NCI-H1417 (cell line): ENCODE measurements around the gene ZNF850.
"Not testable (repeated sequence)": the region's sequence is repeated elsewhere in the genome, so short reads cannot be mapped to it uniquely, and the experiment has no call there.

Source experiments
- DNase-seq, 3 experiments: peaks; one replicate each; lab custom pipeline; 2025; lab: John Stamatoyannopoulos, UW

ZNF850 gene

DNA sequence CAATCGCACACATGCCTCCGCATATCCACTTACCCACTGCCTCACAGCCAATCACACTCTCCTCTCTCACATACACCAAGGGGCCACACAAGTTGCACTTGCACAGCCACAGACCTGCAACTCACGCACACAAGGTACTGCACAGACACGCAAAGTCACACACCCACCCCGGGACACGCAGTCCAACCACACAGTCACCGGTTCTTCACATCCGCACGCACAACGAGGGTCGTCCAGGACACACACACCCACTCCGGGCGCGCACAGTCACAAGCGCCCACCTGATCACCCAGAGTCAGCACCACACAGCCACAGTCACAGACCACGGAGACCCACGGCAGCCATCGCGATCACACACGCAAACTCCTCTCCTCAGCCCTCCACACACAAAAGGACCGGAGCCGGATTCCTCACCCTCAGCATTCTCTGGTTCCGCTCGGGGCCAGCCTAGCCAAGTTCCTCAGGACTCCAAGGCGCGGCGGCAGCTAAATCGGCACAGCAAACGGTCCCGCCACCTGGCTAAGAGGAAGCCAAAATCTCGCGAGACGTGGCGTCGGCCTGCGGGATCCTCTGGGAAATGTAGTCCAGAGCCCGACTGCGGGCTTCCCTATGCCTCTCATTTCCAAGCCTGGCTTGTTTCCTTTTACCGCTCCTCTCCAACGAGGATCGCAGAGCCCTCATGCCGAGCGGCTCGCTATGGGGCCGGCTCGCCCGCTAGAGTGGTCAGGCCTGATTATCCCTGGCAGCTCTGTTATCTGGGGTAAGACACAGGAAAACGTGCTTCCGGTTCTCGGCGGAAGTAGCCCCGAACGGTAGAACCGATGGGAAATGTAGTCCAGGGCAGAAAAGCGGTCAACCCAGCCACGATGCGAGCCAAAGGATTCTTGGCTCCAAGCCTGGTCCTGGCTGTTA lies at the start of gene ZNF850:
Gene ZNF850, minus strand, starts transcription at position 497 of the 912 bp plus-strand sequence. CDS start 10,201 bp downstream, outside the sequence.
- DNase-seq: peak; percentile 95 to 98 (median 98)

DNA sequence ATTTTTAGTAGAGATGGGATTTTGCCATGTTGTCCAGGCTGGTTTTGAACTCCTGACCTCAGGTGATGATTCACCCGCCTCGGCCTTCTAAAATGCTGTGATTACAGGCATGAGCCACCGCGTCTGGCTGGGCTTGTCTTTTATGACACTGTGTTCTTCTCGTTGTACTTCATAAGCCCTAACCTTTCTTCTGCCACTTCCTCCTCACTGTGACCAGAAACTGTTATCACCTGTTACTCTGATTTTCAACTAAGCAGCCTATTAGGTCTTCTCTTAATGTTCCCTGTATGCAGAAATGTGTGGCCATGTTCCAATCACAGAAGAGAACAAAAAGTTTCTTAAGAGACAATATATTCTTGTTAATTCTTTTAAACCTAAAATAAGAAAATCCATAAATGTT lies 49.2 kb upstream of the ZNF850 start:
- DNase-seq: no peak

DNA sequence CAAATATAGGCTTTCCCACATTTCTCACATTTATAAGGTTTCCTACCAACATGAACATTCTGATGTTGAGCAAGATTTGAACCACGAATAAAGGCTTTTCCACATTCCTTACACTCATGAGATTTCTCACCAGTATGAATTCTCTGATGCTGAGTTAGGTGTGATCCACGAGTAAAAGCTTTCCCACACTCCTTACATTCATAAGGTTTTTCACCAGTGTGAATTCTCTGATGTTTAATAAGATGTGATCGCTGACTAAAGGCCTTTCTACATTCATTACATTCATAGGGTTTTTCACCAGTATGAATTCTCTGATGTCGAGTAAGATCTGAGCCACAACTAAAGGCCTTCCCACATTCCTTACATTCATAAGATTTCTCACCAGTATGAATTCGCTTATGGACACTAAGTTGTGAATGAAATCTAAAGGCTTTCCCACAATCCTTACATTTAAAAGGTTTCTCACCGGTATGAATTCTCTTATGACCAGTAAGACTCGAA lies 46.6 kb upstream of the ZNF850 start:
- DNase-seq: no peak

DNA sequence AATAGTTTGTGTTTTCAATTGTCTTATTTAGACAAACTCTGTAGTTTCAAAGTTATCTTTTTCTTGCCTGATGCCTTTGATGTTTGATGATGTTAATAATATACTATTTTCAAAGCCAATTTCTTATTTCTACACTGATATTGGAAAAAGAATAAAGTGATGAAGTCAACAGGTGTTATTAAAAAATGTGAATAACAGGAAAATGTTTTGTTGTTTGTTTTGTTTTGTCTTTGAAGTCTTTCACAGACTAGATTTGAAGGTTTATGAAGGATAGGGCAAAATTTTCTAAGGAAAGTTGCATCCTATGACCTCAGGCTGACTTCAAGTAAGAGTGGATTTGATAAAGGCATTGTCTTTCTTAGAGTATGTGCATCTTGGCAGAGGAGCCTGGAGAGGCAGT lies 34.4 kb upstream of the ZNF850 start:
- DNase-seq: no peak

DNA sequence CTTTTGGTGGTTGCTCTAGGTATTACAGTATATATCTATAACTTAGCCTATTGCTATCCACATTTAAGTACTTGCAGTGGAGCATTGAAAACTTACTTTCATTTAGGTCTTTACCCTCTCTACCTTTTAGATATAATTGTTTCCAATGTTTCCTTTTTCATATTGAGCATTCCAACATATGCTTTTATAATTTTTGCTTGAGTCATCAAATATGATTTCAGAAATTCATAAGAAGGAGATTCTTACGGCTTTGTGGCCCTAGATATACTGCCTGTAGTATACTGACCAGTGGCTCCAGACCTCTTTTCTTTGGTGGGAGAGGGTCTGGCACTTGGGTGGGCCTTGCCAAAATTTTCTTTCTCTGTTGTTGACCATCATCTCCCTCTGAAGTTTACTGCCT lies 32.8 kb upstream of the ZNF850 start:
- no peak for DNase-seq

DNA sequence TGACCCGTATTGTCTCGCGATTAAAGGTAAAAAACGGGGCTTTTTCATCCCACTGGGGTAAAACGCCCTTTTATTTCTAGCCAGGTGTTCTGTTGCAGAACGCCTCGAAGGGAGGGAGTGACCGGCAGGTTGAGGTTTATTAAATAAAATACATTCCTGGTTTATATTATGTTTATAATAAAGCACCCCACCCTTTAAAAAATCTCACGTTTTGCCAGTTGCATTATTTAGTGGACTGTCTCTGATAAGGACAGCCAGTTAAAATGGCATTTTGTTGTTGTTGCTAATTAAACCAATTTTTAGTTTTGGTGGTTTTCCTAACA lies 25.1 kb upstream of the ZNF850 start:
- no peak for DNase-seq

DNA sequence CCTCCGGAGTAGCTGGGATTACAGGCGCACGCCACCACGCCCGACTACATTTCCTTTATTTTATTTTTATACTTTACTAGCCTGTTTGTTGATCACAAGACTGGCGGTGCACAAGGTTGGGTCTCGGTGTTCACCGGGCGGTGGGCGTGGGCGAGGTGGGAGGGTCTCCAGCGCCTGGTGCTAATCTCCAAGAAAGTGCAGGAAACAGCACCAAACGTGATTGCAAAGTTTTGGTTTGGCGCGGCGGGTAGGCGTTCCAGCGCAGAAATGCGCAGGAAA lies 24.0 kb upstream of the ZNF850 start:
- no peak for DNase-seq

DNA sequence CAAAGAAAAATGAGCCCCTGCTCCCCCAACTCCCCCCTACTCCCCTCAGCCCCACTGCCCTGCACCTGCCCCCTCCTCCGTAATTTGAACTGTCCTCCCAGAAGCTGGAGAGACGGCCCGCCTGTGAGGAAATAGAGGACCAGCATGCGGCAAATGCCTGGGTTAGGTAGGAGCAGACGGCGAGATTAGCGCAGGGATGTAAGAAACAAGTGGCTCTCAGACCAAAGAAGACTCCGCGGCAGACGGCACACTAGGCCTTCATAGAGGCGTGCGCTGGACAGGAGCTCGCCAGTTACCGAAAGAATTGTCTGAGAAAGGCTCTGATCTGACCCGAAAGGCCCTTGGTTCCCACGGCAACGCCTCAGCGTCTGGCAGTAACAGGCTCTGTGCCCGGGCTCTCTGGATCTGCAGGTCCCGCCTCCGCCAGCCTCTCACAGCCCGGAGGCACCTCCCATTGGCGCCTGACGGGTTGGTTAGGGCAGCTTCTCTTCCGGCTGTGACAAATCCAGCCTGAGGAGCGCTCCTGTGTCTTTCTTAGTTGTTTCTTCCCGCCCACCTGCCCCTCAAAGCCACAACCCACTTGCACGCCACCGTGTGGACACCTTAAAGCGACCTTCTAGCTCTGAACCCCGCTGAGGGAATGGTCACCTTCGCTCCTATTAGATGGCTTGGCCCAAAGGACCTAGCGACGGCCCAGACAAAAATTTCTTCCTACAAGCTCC lies 19.0 kb upstream of the ZNF850 start:
- peak in 1 of 3 experiments; percentile 29 for DNase-seq

DNA sequence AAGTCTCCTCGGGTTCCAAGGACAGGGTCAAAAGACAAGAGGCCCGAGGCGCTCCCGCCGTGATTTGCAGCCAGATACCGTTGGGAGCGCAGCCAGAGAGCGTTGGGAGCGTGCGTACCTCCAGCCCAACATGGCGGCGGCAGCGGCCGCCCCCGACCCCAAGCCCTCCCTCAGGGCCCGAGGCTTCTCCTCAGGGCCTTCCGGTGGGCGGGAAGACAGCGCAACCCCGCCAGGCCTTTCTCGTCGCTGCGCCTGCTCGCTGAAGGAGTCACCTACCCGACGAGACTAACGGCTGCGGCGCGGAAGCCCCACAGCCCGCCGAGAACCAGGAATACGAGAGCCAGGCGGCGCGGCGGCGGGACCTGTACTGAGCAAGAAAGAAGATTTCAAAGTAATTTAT lies 3.2 kb upstream of the ZNF850 start:
- DNase-seq: no peak

DNA sequence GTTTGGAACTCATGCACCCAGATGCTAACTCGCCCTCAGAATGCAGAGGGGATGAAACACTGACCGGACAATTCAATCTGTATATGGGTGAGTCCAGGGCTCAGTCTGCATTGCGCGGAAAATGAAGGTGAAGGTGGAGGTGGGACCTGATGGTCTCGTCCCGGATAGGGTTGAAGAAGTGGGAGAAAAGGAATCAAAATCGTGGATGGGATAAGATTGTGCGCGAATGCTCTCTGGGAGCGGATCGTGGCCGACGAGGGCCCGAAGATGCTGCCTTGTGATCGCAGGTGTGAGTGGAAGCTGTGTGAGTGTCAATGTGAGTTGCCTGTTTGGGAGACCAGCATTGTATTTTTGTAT lies 594 bp upstream of the ZNF850 start:
- DNase-seq: no peak

DNA sequence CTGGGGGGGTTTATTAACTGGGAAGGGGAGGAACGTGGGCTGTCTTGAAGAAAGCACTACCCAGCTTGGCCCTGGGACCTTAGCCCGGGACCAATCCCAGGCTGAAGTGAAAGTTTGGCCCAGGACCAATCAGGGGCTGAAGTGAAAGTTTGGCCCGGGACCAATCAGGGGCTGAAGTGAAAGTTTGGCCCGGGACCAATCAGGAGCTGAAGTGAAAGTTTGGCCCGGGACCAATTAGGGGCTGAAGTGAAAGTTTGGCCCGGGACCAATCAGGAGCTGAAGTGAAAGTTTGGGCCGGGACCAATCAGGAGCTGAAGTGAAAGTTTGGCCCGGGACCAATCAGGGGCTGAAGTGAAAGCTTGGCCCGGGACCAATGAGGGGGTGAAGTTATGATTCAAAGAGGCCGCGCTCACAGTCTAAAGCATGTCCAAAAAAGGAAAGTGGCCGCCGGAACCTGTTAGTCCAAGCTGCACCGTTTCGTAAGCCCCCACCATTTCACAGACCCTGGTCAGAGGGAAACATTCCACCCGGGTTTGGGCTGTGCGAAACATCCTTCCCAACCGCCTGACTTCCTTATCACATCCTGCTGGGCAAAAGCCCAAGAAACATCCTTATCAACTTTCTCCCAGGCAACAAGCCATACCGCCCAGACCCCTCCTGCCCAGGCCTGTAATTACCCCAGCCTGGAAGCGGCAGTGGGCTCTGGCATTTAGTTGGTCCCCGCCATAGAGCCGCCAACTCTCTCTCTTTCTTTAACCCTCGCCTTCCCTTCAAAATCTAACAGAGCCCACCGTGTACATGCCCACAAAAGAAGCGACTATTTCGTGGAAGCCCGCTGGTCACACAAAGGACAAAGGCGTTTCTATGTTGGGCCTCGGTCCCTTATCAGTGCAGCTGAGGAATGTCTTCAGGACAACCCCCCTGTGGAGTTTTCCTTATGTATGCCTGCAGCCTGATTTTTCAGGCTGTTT lies 1.1 kb downstream of the ZNF850 start:
- peak in 2 of 3 experiments; percentile 21 to 32 for DNase-seq

DNA sequence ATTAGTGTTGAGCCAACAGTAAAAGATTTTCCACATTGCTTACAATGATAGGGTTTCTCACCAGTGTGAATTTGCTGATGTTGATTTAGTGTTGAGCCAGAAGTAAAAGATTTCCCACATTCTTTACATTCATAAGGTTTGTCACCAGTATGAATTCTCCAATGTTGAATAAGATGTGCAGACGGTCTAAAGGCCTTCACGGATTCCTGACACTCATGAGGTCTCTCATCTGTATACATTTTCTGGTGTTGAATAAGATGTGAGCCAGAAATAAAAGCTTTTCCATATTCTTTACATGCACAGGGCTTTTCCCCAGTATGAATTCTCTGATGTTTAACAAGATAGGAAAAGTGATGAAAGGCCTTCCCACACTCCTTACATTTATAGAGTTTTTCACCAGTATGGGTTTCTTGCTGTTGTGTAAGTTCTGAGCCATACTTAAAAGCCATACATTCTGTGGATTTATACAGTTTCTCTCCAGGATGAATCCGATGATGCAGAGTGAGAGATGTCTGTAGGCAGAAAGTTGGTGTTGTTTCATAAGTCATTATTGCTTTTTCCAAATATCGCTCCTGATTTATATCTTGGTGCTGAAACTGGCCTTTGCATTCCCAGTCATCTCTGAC lies 22.4 kb downstream of the ZNF850 start:
- DNase-seq: no peak

DNA sequence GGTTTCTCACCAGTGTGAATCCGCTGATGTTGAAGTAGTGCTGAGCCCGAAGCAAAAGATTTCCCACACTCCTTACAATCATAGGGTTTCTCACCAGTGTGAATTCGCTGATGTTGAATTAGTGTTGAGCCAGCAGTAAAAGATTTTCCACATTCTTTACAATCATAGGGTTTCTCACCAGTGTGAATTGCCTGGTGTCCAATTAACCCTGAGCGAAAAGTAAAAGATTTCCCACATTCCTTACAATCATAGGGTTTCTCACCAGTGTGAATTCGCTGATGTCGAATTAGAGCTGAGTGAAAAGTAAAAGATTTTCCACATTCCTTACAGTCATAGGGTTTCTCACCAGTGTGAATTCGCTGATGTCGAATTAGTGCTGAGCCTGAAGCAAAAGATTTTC lies 23.0 kb downstream of the ZNF850 start:
- not testable (repeated sequence) for DNase-seq

DNA sequence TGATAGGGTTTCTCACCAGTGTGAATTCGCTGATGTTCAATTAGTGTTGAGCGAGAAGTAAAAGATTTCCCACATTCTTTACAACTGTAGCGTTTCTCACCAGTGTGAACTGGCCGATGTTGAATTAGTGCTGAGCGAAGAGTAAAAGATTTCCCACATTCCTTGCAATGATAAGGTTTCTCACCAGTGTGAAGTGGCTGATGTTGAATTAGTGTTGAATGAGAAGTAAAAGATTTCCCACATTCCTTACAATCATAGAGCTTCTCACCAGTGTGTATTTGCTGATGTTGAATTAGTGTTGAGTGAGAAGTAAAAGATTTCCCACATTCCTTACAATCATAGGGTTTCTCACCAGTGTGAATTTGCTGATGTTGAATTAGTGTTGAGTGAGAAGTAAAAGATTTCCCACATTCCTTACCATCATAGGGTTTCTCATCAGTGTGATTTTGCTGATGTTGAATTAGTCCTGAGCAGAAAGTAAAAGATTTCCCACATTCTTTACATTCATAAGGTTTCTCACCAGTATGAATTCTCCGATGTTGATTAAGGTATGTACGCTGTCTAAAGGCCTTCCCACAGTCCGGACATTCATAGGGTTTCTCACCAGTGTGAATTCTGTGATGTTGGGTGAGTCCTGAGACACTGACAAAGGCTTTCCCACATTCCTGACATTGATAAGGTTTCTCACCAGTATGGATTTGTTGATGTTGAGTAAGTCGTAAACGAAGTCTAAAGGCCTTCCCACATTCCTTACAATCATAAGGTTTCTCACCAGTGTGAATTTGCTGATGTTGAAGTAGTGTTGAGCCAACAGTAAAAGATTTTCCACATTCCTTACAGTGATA lies 24.0 kb downstream of the ZNF850 start:
- DNase-seq: no peak

DNA sequence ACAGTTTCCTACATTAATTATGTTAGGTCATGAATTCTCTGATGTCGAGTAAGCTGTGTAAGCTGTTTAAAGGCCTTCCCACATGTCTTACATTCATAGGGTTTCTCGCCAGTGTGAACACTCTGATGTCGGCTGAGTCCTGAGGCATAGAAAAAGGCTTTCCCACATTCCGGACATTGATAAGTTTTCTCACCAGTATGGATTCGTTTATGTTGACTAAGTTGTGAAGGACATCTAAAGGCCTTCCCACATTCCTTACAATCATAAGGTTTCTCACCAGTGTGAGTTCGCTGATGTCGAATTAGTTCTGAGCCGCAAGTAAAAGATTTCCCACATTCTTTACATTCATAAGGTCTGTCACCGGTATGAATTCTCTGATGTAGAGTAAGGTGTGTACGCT lies 24.9 kb downstream of the ZNF850 start:
- DNase-seq: no peak

DNA sequence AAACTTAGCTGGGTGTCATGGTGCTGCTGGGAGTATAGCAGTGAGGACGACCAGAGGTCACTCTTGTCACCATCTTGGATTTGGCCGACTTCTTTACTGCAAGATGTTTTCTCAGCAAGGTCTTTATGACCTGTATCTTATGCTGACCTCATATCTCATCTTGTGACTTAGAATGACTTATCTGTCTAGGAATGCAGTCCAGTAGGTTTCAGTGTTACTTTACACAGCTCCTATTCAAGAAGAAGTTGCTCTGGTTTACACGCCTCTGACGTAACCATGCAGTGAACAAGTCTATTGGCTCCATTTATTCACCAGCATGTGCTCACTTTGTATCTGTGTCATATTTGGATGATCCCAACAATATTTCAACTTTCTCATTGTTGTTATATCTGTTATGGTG lies 26.7 kb downstream of the ZNF850 start:
- no peak for DNase-seq

DNA sequence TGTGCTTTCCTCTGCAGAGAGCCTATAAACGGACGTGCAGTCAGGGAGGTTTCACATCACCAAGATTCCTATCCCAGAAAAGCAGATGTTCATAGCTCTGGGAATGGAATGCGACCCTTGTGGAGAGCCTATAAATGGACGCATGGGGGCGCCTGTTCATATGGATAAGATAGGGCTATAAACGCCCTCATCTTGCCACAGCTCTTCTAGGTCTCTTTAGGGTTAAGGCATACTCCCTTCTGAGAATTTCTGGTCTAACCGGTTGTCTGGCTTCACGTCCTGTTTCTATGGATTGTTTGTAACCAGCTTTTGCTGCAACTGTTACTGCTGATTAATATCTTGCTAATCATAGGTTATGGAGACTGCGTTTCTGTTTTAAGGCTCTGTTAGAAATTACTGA lies 36.4 kb downstream of the ZNF850 start:
- DNase-seq: not testable (repeated sequence)

DNA sequence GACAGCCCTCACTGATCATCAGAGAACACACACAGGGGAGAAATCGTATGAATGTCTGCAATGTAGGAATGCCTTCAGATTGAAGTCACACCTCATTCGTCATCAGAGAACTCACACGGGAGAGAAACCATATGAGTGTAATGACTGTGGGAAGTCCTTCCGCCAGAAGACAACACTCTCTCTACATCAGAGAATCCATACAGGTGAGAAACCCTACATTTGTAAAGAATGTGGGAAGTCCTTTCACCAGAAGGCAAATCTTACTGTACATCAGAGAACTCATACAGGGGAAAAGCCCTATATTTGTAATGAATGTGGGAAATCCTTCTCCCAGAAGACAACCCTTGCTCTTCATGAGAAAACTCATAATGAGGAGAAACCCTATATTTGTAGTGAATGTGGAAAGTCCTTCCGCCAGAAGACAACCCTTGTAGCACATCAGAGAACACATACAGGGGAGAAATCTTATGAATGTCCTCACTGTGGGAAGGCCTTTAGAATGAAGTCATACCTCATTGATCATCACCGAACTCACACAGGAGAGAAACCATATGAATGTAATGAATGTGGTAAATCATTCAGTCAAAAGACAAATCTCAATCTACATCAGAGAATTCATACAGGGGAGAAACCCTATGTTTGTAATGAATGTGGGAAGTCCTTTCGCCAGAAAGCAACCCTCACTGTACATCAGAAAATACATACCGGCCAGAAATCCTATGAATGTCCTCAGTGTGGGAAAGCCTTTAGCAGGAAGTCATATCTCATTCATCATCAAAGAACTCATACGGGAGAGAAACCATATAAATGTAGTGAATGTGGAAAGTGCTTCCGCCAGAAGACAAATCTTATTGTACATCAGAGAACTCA lies 52.7 kb downstream of the ZNF850 start:
- peak in 2 of 3 experiments; percentile 0 to 14 for DNase-seq

DNA sequence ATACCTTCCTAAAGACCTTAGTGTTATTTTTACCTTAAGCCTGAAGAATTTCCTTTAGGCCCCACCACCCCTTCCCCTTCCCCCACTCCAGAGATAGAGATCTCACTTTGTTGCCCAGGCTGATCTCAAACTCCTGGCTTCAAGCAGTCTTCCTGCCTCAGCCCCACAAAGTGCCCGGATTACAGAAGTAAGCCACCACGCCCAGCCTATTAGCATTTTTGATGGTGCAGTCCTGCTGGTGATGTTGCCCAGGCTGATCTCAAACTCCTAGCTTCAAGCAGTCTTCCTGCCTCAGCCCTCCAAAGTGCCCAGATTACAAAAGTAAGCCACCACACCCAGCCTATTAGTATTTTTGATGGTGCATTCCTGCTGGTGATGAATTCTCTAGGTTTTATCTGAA lies 63.2 kb downstream of the ZNF850 start:
- DNase-seq: no peak

DNA sequence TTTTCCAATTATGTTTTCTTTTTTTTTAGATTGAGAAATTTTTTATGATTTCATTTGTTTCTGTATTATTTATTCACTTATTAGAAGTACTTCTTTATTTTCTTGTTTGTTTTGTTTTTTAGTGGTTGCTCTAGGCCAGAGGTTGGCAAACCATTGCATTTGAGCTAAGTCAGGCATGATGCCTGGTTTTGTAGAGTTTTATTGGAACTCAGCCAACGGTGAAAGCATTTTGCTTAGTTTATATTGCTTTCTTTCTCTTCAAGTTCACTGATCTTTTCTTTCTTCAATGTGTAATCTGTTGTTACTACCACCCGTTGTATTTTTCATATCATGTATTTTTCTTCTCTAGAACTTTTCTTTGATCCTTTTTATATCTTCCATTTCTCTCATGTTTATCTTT lies 65.5 kb downstream of the ZNF850 start:
- no peak for DNase-seq
